Loucy (cell line): Measurements from ENCODE around the gene HERPUD2.

ENCODE experiments used
- H2AFZ ChIP-seq: fragments of 200-600 bp; sonication (generic); 2 replicates; pipeline ENCODE4 v1.6.0; 2016; ENCODE audit warnings: antibody characterized with exemption, mild to moderate bottlenecking, low read length, moderate library complexity
- H3F3A ChIP-seq: fragments of 200-600 bp; 2 replicates; pipeline ENCODE4 v1.6.0; 2016; ENCODE audit warnings: antibody characterized with exemption, low read depth, mild to moderate bottlenecking
- H3K27me3 ChIP-seq: fragments of 200-600 bp; sonication (generic); 2 replicates; pipeline ENCODE4 v1.6.1; 2014; ENCODE audit warnings: low read length, mild to moderate bottlenecking; ENCODE audit not compliant: insufficient read depth, poor library complexity, severe bottlenecking
- H3K36me3 ChIP-seq: fragments of 200-600 bp; sonication (generic); 2 replicates; pipeline ENCODE4 v1.6.1; 2016; ENCODE audit warnings: low read length; ENCODE audit not compliant: insufficient read depth
- H3K4me1 ChIP-seq: fragments of 200-600 bp; sonication (generic); 2 replicates; pipeline ENCODE4 v1.5.1; 2014; ENCODE audit warnings: low read length, mild to moderate bottlenecking; ENCODE audit not compliant: insufficient read depth, poor library complexity, severe bottlenecking
- H3K4me2 ChIP-seq: fragments of 200-600 bp; sonication (generic); 2 replicates; pipeline ENCODE4 v1.6.0; 2014; ENCODE audit warnings: antibody characterized with exemption, low read length, low read depth, mild to moderate bottlenecking; ENCODE audit not compliant: poor library complexity, severe bottlenecking
- H3K4me3 ChIP-seq: fragments of 200-600 bp; sonication (generic); 2 replicates; pipeline ENCODE4 v1.5.1; 2014; ENCODE audit warnings: low read length, mild to moderate bottlenecking, mixed read lengths; ENCODE audit not compliant: poor library complexity, severe bottlenecking
- H3K79me2 ChIP-seq: fragments of 200-600 bp; sonication (generic); 2 replicates; pipeline ENCODE4 v1.6.1; 2014; ENCODE audit warnings: low read length; ENCODE audit not compliant: insufficient read depth
- H3K9ac ChIP-seq: fragments of 200-600 bp; sonication (generic); 2 replicates; pipeline ENCODE4 v1.6.0; 2014; ENCODE audit warnings: mild to moderate bottlenecking, low read depth, low read length, moderate library complexity; ENCODE audit not compliant: poor library complexity, severe bottlenecking
- H3K9me2 ChIP-seq: fragments of 200-600 bp; sonication (generic); replicated peaks from 2 replicates; pipeline ENCODE4 v1.6.1; 2016; ENCODE audit warnings: low read depth, low read length, mixed read lengths
- H3K9me3 ChIP-seq: fragments of 200-600 bp; sonication (generic); 2 replicates; pipeline ENCODE4 v1.6.1; 2014; ENCODE audit warnings: mild to moderate bottlenecking, antibody characterized with exemption, low read length, low read depth; ENCODE audit not compliant: insufficient read depth
- H4K20me1 ChIP-seq: fragments of 200-600 bp; sonication (generic); 2 replicates; pipeline ENCODE4 v1.6.0; 2014; ENCODE audit warnings: antibody characterized with exemption, low read length, mild to moderate bottlenecking; ENCODE audit not compliant: insufficient read depth, poor library complexity, severe bottlenecking
- EZH2phosphoT487 ChIP-seq: fragments of 200-600 bp; IDR thresholded peaks from 2 replicates; pipeline ENCODE4 v1.6.1; 2018; ENCODE audit warnings: antibody characterized with exemption, mild to moderate bottlenecking, moderate library complexity, borderline replicate concordance
- TF ChIP-seq, protein P1 (sequence below): fragments of 200-600 bp; sonication (generic); conservative IDR thresholded peaks from 2 replicates; pipeline ENCODE4 v1.5.1; 2014; ENCODE audit warnings: mild to moderate bottlenecking, antibody characterized with exemption, low read length

HERPUD2 gene

DNA sequence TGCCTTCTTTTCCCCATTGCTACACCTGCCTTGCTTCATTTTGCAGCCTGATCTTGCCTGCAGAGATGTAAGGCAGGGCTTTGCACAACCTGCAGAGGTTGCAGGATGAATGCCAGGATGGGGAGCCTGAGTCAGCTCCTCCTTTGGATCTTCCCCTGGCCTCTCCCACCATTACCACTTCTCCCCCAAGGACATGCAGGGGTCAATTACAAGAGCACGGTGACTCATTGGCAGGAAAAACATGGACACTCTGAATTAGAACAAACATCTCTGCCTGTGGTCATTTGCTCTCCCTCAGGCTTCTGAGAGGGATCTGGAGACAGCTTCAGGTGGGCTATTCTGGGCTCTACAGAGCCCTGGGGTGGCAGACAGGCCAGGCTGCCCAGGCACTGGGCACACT lies 89.2 kb downstream of the HERPUD2 start:
- Histone ChIP-seq H3K27me3 (no peaks in the 10 kb centered on the region), H3K4me2 (no peak overlapping the region), H3K4me1 (no peaks in the 10 kb centered on the region), H3K4me3 (no peak overlapping the region), H3K36me3 (no peaks in the 10 kb centered on the region), H3K79me2 (no peaks in the 10 kb centered on the region), H3F3A (no peaks in the 10 kb centered on the region), H2AFZ (no peak overlapping the region), H3K9ac (no peak overlapping the region), H3K9me3 (no peaks in the 10 kb centered on the region), H4K20me1 (no peaks in the 10 kb centered on the region), H3K9me2 (no peaks in the 10 kb centered on the region)
- TF ChIP-seq EZH2phosphoT487, result no peak
- TF ChIP-seq, protein P1, sequence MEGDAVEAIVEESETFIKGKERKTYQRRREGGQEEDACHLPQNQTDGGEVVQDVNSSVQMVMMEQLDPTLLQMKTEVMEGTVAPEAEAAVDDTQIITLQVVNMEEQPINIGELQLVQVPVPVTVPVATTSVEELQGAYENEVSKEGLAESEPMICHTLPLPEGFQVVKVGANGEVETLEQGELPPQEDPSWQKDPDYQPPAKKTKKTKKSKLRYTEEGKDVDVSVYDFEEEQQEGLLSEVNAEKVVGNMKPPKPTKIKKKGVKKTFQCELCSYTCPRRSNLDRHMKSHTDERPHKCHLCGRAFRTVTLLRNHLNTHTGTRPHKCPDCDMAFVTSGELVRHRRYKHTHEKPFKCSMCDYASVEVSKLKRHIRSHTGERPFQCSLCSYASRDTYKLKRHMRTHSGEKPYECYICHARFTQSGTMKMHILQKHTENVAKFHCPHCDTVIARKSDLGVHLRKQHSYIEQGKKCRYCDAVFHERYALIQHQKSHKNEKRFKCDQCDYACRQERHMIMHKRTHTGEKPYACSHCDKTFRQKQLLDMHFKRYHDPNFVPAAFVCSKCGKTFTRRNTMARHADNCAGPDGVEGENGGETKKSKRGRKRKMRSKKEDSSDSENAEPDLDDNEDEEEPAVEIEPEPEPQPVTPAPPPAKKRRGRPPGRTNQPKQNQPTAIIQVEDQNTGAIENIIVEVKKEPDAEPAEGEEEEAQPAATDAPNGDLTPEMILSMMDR, result no peak

DNA sequence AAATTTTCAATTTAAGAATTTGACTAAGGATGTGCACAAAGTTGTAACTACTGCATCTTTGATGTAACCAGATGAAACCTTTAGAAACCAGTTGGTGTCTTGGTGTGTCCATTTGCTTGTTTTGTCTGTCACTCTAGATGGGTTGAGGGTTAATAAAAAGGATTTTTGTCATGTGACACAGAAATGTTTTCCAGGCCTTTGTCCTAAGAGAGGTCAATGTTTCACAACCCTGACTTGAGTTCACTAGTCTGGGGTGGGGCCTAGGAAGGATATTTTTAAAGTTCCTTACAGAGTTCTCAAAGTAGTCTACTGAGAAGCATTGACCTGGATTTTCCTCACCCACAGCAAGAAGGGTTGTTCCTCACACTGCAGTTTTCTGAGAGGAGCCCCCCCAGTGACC lies 90.3 kb downstream of the HERPUD2 start:
- H3K4me3 ChIP-seq, result no peak overlapping the region
- H3K9me3 ChIP-seq, result no peaks in the 10 kb centered on the region
- TF ChIP-seq, protein P1, result no peak
- no peak for TF ChIP-seq EZH2phosphoT487
- H3K27me3 ChIP-seq, result no peaks in the 10 kb centered on the region
- no peak overlapping the region for H2AFZ ChIP-seq
- H3K4me1 ChIP-seq, result no peaks in the 10 kb centered on the region
- no peaks in the 10 kb centered on the region for H4K20me1 ChIP-seq
- H3K9ac ChIP-seq, result no peak overlapping the region
- H3K9me2 ChIP-seq, result no peaks in the 10 kb centered on the region
- no peaks in the 10 kb centered on the region for H3K79me2 ChIP-seq
- H3F3A ChIP-seq, result no peaks in the 10 kb centered on the region
- H3K36me3 ChIP-seq, result no peaks in the 10 kb centered on the region
- H3K4me2 ChIP-seq, result no peak overlapping the region

DNA sequence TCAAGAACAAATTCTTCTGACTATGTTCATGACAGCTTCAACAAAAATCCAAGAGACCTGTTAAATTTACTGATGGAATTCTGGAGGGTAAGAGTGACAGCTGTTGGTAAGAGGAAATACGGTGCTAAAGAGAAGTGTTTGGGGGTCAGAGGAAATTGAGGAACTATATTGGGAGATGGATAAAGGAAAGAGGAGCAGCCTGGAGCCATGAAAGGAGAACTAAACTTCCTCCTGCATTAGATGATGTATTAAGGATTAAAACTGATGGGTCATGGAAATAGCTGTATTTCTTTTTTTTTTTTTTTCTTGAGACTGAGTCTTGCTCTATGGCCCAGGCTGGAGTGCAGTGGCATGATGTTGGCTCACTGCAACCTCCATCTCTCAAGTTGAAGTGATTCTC lies 95.3 kb downstream of the HERPUD2 start:
- Histone ChIP-seq H3K36me3 (no peaks in the 10 kb centered on the region), H3F3A (no peaks in the 10 kb centered on the region), H3K4me3 (no peak overlapping the region), H2AFZ (no peak overlapping the region), H3K9me2 (no peaks in the 10 kb centered on the region), H3K9ac (no peak overlapping the region), H3K79me2 (no peaks in the 10 kb centered on the region), H3K9me3 (no peaks in the 10 kb centered on the region), H3K27me3 (no peaks in the 10 kb centered on the region), H4K20me1 (no peaks in the 10 kb centered on the region), H3K4me2 (no peak overlapping the region), H3K4me1 (peaks cover 5% of the 10 kb centered on the region)
- TF ChIP-seq, protein P1, result no peak
- TF ChIP-seq EZH2phosphoT487, result no peak
